GM03348 (cell line): ENCODE data around the gene C6orf141.
"Not testable (repeated sequence)": the region's sequence is repeated elsewhere in the genome, so short reads cannot be mapped to it uniquely, and the experiment has no call there.

Experiments used
- DNase-seq: peaks from one replicate; pipeline ENCODE4 v3.0.0; 2012; ENCODE audit warnings: low spot score

C6orf141 gene

DNA sequence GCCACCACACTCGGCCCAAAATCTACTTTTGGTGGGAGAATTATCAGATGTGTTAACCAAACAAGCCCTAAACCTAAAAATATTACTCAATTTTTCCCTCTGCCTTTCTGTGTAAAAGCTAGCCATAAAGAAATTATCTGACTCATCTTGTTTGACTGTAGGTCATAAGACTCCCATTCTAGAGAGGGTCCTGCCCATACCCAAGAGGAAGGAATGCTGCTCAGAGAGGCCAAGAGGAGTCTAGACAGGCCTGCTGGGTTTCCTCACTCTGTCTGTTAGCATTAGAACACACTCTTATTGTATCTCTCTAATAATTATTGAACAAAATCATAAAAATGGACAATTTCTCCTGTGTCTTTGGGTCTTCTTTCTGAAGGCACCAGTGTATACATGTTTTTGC, 26.1 kb downstream of the C6orf141 start:
- no peak for DNase-seq

DNA sequence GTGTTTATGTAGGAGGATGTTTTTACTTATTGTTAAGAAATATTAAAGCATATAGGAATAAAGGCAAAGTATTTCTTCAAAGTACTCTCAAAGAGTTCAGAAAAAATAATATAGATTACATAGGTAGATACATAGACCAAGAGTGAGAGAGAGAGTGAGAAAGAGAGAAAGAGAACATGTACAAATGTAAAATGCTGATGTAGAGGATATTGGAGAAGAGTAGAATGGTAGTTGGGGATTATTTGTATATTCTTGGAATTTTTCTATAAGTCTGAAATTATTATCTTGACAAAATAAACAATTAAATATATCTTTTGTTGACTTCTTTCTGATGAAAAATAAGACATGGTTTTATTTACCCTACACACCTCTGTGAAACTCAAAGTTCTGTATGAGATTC, 29.2 kb downstream of the C6orf141 start:
- DNase-seq: no peak

- no peak for DNase-seq
Observed at GRCh38 chr6:49582529-49582928, 32.1 kb downstream of the C6orf141 start.

- not testable (repeated sequence) for DNase-seq
Observed at GRCh38 chr6:49587262-49587661, 36.8 kb downstream of the C6orf141 start.
